ENCODE results near the gene SCGB2B2. TPM values are rescaled to one million over a fixed set of nuclear protein-coding genes. Genes with fewer than 3 reads are reported as not detected.

Gene SCGB2B2
- total RNA-seq, 1 donor from 2014 or later = 0.14 TPM

DNA sequence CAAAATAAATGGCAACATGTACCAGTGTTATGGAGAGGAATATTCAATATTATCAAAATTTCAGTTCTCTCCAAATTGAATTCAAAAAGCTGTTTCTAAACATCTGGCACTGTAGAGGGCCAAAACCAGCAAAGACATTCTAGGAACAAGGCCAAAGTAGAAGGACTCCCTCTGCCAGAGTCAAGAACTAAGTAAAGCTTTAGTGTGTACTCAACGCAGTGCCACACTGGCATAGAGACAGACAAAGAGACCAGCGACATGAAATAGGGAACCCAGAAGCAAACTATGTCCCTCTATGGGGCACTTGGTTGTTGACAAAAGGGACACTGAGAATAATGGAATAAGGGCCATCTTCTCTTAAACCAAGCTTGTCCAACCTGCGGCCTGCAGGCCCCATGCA lies 15.6 kb downstream of the SCGB2B2 start:
- Mint-ChIP-seq H3K27me3 (ENCODE audit: low read depth, unreplicated experiment) (peaks cover 5% of the 10 kb centered on the region), H3K9me3 (ENCODE audit: unreplicated experiment) (peaks cover 5% of the 10 kb centered on the region), H3K27ac (ENCODE audit: unreplicated experiment) (no peak overlapping the region), H3K36me3 (ENCODE audit: low read depth, unreplicated experiment) (no peaks in the 10 kb centered on the region), H3K4me1 (ENCODE audit: low read depth, unreplicated experiment) (no peaks in the 10 kb centered on the region), H3K4me3 (ENCODE audit: unreplicated experiment) (no peak overlapping the region)
- no peaks in the 10 kb centered on the region for H3K36me3 ChIP-seq (ENCODE audit: insufficient read depth, low read length)
- H3K9ac ChIP-seq (ENCODE audit: low read length) = no peak overlapping the region
- DNase-seq (ENCODE audit: low read depth) (no peak), FAIRE-seq (no peak)
- no peak overlapping the region for H3K4me2 ChIP-seq (ENCODE audit: low read length)
- no peak overlapping the region for H3K27ac ChIP-seq (ENCODE audit: low read depth, low read length)
- H3K4me3 ChIP-seq (ENCODE audit: insufficient read depth, low read depth, low read length) = no peak overlapping the region
- H3K9me3 ChIP-seq (ENCODE audit: insufficient read depth, low read depth, low read length) = no peaks in the 10 kb centered on the region
- H2AFZ ChIP-seq (ENCODE audit: low read depth, low read length) = no peak overlapping the region
- H3K27me3 ChIP-seq (ENCODE audit: insufficient read depth, low read length) = no peaks in the 10 kb centered on the region
- no peak for TF ChIP-seq EZH2 (IDR thresholded peaks at IDR 0.05; ENCODE audit: insufficient read depth, low read length)
- TF ChIP-seq CTCF (IDR thresholded peaks at IDR 0.05; ENCODE audit: insufficient read depth, low read depth, low read length) = no peak
- no peaks in the 10 kb centered on the region for H4K20me1 ChIP-seq (ENCODE audit: insufficient read depth, low read length)
- H3K4me1 ChIP-seq (ENCODE audit: insufficient read depth, low read length) = no peaks in the 10 kb centered on the region
- no peaks in the 10 kb centered on the region for H3K79me2 ChIP-seq (ENCODE audit: insufficient read depth, low read length)

GRCh38 chr19:34655651-34656050 lies 21.3 kb downstream of the SCGB2B2 start:
- Histone ChIP-seq H3K4me3 (ENCODE audit: insufficient read depth, low read depth, low read length) (no peak overlapping the region), H3K9ac (ENCODE audit: low read length) (no peak overlapping the region), H2AFZ (ENCODE audit: low read depth, low read length) (no peak overlapping the region), H3K4me1 (ENCODE audit: insufficient read depth, low read length) (no peaks in the 10 kb centered on the region), H3K27ac (ENCODE audit: low read depth, low read length) (no peak overlapping the region), H3K4me2 (ENCODE audit: low read length) (no peak overlapping the region), H3K9me3 (ENCODE audit: insufficient read depth, low read depth, low read length) (no peaks in the 10 kb centered on the region), H3K27me3 (ENCODE audit: insufficient read depth, low read length) (no peaks in the 10 kb centered on the region), H3K79me2 (ENCODE audit: insufficient read depth, low read length) (no peaks in the 10 kb centered on the region), H3K36me3 (ENCODE audit: insufficient read depth, low read length) (no peaks in the 10 kb centered on the region), H4K20me1 (ENCODE audit: insufficient read depth, low read length) (no peaks in the 10 kb centered on the region)
- Mint-ChIP-seq H3K4me3 (ENCODE audit: unreplicated experiment) (no peak overlapping the region), H3K27ac (ENCODE audit: unreplicated experiment) (no peak overlapping the region), H3K27me3 (ENCODE audit: low read depth, unreplicated experiment) (peaks cover 5% of the 10 kb centered on the region), H3K9me3 (ENCODE audit: unreplicated experiment) (peaks cover 15% of the 10 kb centered on the region), H3K36me3 (ENCODE audit: low read depth, unreplicated experiment) (peaks cover 1% of the 10 kb centered on the region), H3K4me1 (ENCODE audit: low read depth, unreplicated experiment) (no peaks in the 10 kb centered on the region)
- TF ChIP-seq EZH2 (IDR thresholded peaks at IDR 0.05; ENCODE audit: insufficient read depth, low read length) (no peak), CTCF (IDR thresholded peaks at IDR 0.05; ENCODE audit: insufficient read depth, low read depth, low read length) (no peak)
- DNase-seq (ENCODE audit: low read depth) = no peak
- FAIRE-seq = no peak

DNA sequence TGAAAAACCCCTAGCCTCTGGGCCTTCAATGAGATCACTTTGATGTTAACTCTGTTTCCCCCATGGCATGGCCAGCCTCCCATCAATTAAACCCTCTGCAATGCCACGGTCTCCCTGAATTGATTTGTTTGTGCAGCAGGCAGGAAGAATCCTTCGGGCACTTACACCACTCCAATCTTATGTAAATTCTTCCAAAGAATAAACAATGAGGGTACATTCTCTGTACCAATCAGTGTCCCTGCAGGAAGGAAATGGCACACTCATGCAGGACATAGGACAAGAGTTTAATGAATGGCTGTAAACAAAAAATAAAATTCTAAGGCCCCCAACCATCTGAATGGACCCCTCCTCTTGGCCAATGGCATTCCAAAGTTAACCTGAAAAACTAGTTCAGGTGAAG lies 22.2 kb downstream of the SCGB2B2 start:
- peaks cover 1% of the 10 kb centered on the region for H3K36me3 Mint-ChIP-seq (ENCODE audit: low read depth, unreplicated experiment)
- Histone ChIP-seq H4K20me1 (ENCODE audit: insufficient read depth, low read length) (no peaks in the 10 kb centered on the region), H3K4me2 (ENCODE audit: low read length) (no peak overlapping the region), H3K9ac (ENCODE audit: low read length) (no peak overlapping the region), H3K9me3 (ENCODE audit: insufficient read depth, low read depth, low read length) (no peaks in the 10 kb centered on the region), H3K27ac (ENCODE audit: low read depth, low read length) (no peak overlapping the region), H3K4me1 (ENCODE audit: insufficient read depth, low read length) (no peaks in the 10 kb centered on the region), H3K27me3 (ENCODE audit: insufficient read depth, low read length) (no peaks in the 10 kb centered on the region), H3K79me2 (ENCODE audit: insufficient read depth, low read length) (no peaks in the 10 kb centered on the region), H2AFZ (ENCODE audit: low read depth, low read length) (no peak overlapping the region), H3K36me3 (ENCODE audit: insufficient read depth, low read length) (no peaks in the 10 kb centered on the region), H3K4me3 (ENCODE audit: insufficient read depth, low read depth, low read length) (no peak overlapping the region)
- H3K4me1 Mint-ChIP-seq (ENCODE audit: low read depth, unreplicated experiment) = no peaks in the 10 kb centered on the region
- FAIRE-seq (no peak), DNase-seq (ENCODE audit: low read depth) (no peak)
- no peak overlapping the region for H3K27ac Mint-ChIP-seq (ENCODE audit: unreplicated experiment)
- H3K27me3 Mint-ChIP-seq (ENCODE audit: low read depth, unreplicated experiment) = peaks cover 2% of the 10 kb centered on the region
- TF ChIP-seq EZH2 (IDR thresholded peaks at IDR 0.05; ENCODE audit: insufficient read depth, low read length) = no peak
- TF ChIP-seq CTCF (IDR thresholded peaks at IDR 0.05; ENCODE audit: insufficient read depth, low read depth, low read length) = no peak
- no peak overlapping the region for H3K4me3 Mint-ChIP-seq (ENCODE audit: unreplicated experiment)
- H3K9me3 Mint-ChIP-seq (ENCODE audit: unreplicated experiment) = peaks cover 17% of the 10 kb centered on the region
